ENCODE data around the gene CSDE1. TPM values are rescaled to one million over a fixed set of nuclear protein-coding genes. Genes with fewer than 3 reads are reported as not detected.
"Not testable (repeated sequence)": the region's sequence is repeated elsewhere in the genome, so short reads cannot be mapped to it uniquely, and the experiment has no call there.

Gene CSDE1
- polyA plus RNA-seq, 4 donors, result 167 to 343 (median 183) TPM

- peak overlapping the region; percentile 94 to 100 (median 95) for H3K4me3 ChIP-seq (ENCODE audit: low read depth in 1 of 3, low read length in 3 of 3)
- DNase-seq (peak; percentile 31), FAIRE-seq (no peak)
- H3K27me3 ChIP-seq (ENCODE audit: control insufficient read depth in 3 of 3, insufficient read depth in 3 of 3, low read length in 3 of 3), result no peaks in the 10 kb centered on the region
- peak overlapping the region in 2 of 3 donors; percentile 98 to 100 for H3K27ac ChIP-seq (ENCODE audit: low read depth in 1 of 3, low read length in 2 of 3)
- H3K4me1 ChIP-seq (ENCODE audit: control insufficient read depth in 3 of 3, insufficient read depth in 2 of 3, low read depth in 1 of 3, low read length in 2 of 3), result peaks cover 4 to 30% (median 29%) of the 10 kb centered on the region in 3 donors
- no peaks in the 10 kb centered on the region for H3K9me3 ChIP-seq (ENCODE audit: control insufficient read depth in 2 of 2, insufficient read depth in 1 of 2, low read depth in 1 of 2, low read length in 1 of 2)
- WGBS, 3 donors, result 6 to 17% (median 11%) methylated on average over 14 of the region's 14 CpGs
- peaks cover 0 to 2% (median 0%) of the 10 kb centered on the region in 3 donors for H3K36me3 ChIP-seq (ENCODE audit: control insufficient read depth in 3 of 3, insufficient read depth in 2 of 3, low read depth in 1 of 3, low read length in 3 of 3)
These were observed 1.5 kb downstream of the CSDE1 start for GRCh38 chr1:114756009-114756892.

- Histone ChIP-seq H3K9me3 (ENCODE audit: control insufficient read depth in 2 of 2, insufficient read depth in 1 of 2, low read depth in 1 of 2, low read length in 1 of 2) (no peaks in the 10 kb centered on the region), H3K4me3 (ENCODE audit: low read depth in 1 of 3, low read length in 3 of 3) (peak overlapping the region in 2 of 3 donors; percentile 94 to 100), H3K4me1 (ENCODE audit: control insufficient read depth in 3 of 3, insufficient read depth in 2 of 3, low read depth in 1 of 3, low read length in 2 of 3) (peaks cover 4 to 33% (median 30%) of the 10 kb centered on the region in 3 donors), H3K27ac (ENCODE audit: low read depth in 1 of 3, low read length in 2 of 3) (peak overlapping the region in 1 of 3 donors; percentile 29), H3K36me3 (ENCODE audit: control insufficient read depth in 3 of 3, insufficient read depth in 2 of 3, low read depth in 1 of 3, low read length in 3 of 3) (peaks cover 0 to 2% (median 0%) of the 10 kb centered on the region in 3 donors), H3K27me3 (ENCODE audit: control insufficient read depth in 3 of 3, insufficient read depth in 3 of 3, low read length in 3 of 3) (no peaks in the 10 kb centered on the region)
- no peak for DNase-seq
- FAIRE-seq, result no peak
- WGBS, 3 donors, result 26 to 36% (median 34%) methylated on average over 7 of the region's 7 CpGs
These were observed 2.5 kb downstream of the CSDE1 start for GRCh38 chr1:114755006-114755931.

- peaks cover 4 to 33% (median 30%) of the 10 kb centered on the region in 3 donors for H3K4me1 ChIP-seq (ENCODE audit: control insufficient read depth in 3 of 3, insufficient read depth in 2 of 3, low read depth in 1 of 3, low read length in 2 of 3)
- not testable (repeated sequence) for H3K27ac ChIP-seq (ENCODE audit: low read depth in 1 of 3, low read length in 2 of 3); H3K4me3 ChIP-seq (ENCODE audit: low read depth in 1 of 3, low read length in 3 of 3); H3K27me3 ChIP-seq (ENCODE audit: control insufficient read depth in 3 of 3, insufficient read depth in 3 of 3, low read length in 3 of 3); H3K9me3 ChIP-seq (ENCODE audit: control insufficient read depth in 2 of 2, insufficient read depth in 1 of 2, low read depth in 1 of 2, low read length in 1 of 2); H3K36me3 ChIP-seq (ENCODE audit: control insufficient read depth in 3 of 3, insufficient read depth in 2 of 3, low read depth in 1 of 3, low read length in 3 of 3); DNase-seq; FAIRE-seq
- WGBS, 3 donors, result 71 to 85% (median 82%) methylated on average over 6 of the region's 6 CpGs
These were observed 4.1 kb downstream of the CSDE1 start for GRCh38 chr1:114753702-114754101.

GRCh38 chr1:114753143-114753542, 4.6 kb downstream of the CSDE1 start:
- H3K4me3 ChIP-seq (ENCODE audit: low read depth in 1 of 3, low read length in 3 of 3), result no peak overlapping the region
- DNase-seq (no peak), FAIRE-seq (no peak)
- peaks cover 2 to 5% (median 3%) of the 10 kb centered on the region in 3 donors for H3K36me3 ChIP-seq (ENCODE audit: control insufficient read depth in 3 of 3, insufficient read depth in 2 of 3, low read depth in 1 of 3, low read length in 3 of 3)
- WGBS, 3 donors, result 58 to 59% (median 59%) methylated on average over 4 of the region's 4 CpGs
- H3K9me3 ChIP-seq (ENCODE audit: control insufficient read depth in 2 of 2, insufficient read depth in 1 of 2, low read depth in 1 of 2, low read length in 1 of 2), result no peaks in the 10 kb centered on the region
- H3K27ac ChIP-seq (ENCODE audit: low read depth in 1 of 3, low read length in 2 of 3), result no peak overlapping the region
- peaks cover 4 to 33% (median 25%) of the 10 kb centered on the region in 3 donors for H3K4me1 ChIP-seq (ENCODE audit: control insufficient read depth in 3 of 3, insufficient read depth in 2 of 3, low read depth in 1 of 3, low read length in 2 of 3)
- no peaks in the 10 kb centered on the region for H3K27me3 ChIP-seq (ENCODE audit: control insufficient read depth in 3 of 3, insufficient read depth in 3 of 3, low read length in 3 of 3)

- Histone ChIP-seq H3K27me3 (ENCODE audit: control insufficient read depth in 3 of 3, insufficient read depth in 3 of 3, low read length in 3 of 3) (no peaks in the 10 kb centered on the region), H3K36me3 (ENCODE audit: control insufficient read depth in 3 of 3, insufficient read depth in 2 of 3, low read depth in 1 of 3, low read length in 3 of 3) (peaks cover 5 to 8% (median 6%) of the 10 kb centered on the region in 3 donors), H3K9me3 (ENCODE audit: control insufficient read depth in 2 of 2, insufficient read depth in 1 of 2, low read depth in 1 of 2, low read length in 1 of 2) (no peaks in the 10 kb centered on the region), H3K4me3 (ENCODE audit: low read depth in 1 of 3, low read length in 3 of 3) (no peak overlapping the region), H3K4me1 (ENCODE audit: control insufficient read depth in 3 of 3, insufficient read depth in 2 of 3, low read depth in 1 of 3, low read length in 2 of 3) (peaks cover 4 to 29% (median 16%) of the 10 kb centered on the region in 3 donors), H3K27ac (ENCODE audit: low read depth in 1 of 3, low read length in 2 of 3) (no peak overlapping the region)
- FAIRE-seq, result no peak
- no peak for DNase-seq
- WGBS, 3 donors, result 48 to 59% (median 58%) methylated on average over 5 of the region's 5 CpGs
These were observed 7.0 kb downstream of the CSDE1 start for GRCh38 chr1:114750780-114751179.

- FAIRE-seq (no peak), DNase-seq (no peak)
- WGBS, 3 donors, result 64 to 74% (median 69%) methylated on average over 5 of the region's 5 CpGs
- Histone ChIP-seq H3K36me3 (ENCODE audit: control insufficient read depth in 3 of 3, insufficient read depth in 2 of 3, low read depth in 1 of 3, low read length in 3 of 3) (peaks cover 4 to 8% (median 5%) of the 10 kb centered on the region in 3 donors), H3K4me1 (ENCODE audit: control insufficient read depth in 3 of 3, insufficient read depth in 2 of 3, low read depth in 1 of 3, low read length in 2 of 3) (peaks cover 4 to 22% (median 9%) of the 10 kb centered on the region in 3 donors), H3K4me3 (ENCODE audit: low read depth in 1 of 3, low read length in 3 of 3) (no peak overlapping the region), H3K27me3 (ENCODE audit: control insufficient read depth in 3 of 3, insufficient read depth in 3 of 3, low read length in 3 of 3) (no peaks in the 10 kb centered on the region), H3K9me3 (ENCODE audit: control insufficient read depth in 2 of 2, insufficient read depth in 1 of 2, low read depth in 1 of 2, low read length in 1 of 2) (no peaks in the 10 kb centered on the region), H3K27ac (ENCODE audit: low read depth in 1 of 3, low read length in 2 of 3) (no peak overlapping the region)
These were observed 7.9 kb downstream of the CSDE1 start for GRCh38 chr1:114749835-114750234.

- H3K27me3 ChIP-seq (ENCODE audit: control insufficient read depth in 3 of 3, insufficient read depth in 3 of 3, low read length in 3 of 3), result no peaks in the 10 kb centered on the region
- H3K4me1 ChIP-seq (ENCODE audit: control insufficient read depth in 3 of 3, insufficient read depth in 2 of 3, low read depth in 1 of 3, low read length in 2 of 3), result peaks cover 0 to 11% (median 2%) of the 10 kb centered on the region in 3 donors
- no peaks in the 10 kb centered on the region for H3K9me3 ChIP-seq (ENCODE audit: control insufficient read depth in 2 of 2, insufficient read depth in 1 of 2, low read depth in 1 of 2, low read length in 1 of 2)
- FAIRE-seq, result no peak
- peaks cover 5 to 15% (median 8%) of the 10 kb centered on the region in 3 donors for H3K36me3 ChIP-seq (ENCODE audit: control insufficient read depth in 3 of 3, insufficient read depth in 2 of 3, low read depth in 1 of 3, low read length in 3 of 3)
- no peak overlapping the region for H3K4me3 ChIP-seq (ENCODE audit: low read depth in 1 of 3, low read length in 3 of 3)
- 79 to 86% (median 80%) methylated on average over 6 of the region's 6 CpGs for WGBS, 3 donors
- H3K27ac ChIP-seq (ENCODE audit: low read depth in 1 of 3, low read length in 2 of 3), result no peak overlapping the region
- DNase-seq, result no peak
These were observed 11.2 kb downstream of the CSDE1 start for GRCh38 chr1:114746450-114747121.
